H54 (cell line): Measurements from ENCODE around the gene ALDH1L2.

Experiments
- DNase-seq: peaks from one replicate; pipeline ENCODE4 v3.0.0; 2011; ENCODE audit warnings: low spot score, mixed read lengths; ENCODE audit not compliant: insufficient read length
- FAIRE-seq: peaks from 3 replicates; lab custom pipeline; 2011; peaks lifted over from hg19 to GRCh38; lab: Jason Lieb, UNC
- POLR2A ChIP-seq: IDR thresholded peaks from 2 replicates; pipeline ENCODE4 v1.6.1; 2011; ENCODE audit warnings: low read depth, mild to moderate bottlenecking, low read length

ALDH1L2 gene

DNA sequence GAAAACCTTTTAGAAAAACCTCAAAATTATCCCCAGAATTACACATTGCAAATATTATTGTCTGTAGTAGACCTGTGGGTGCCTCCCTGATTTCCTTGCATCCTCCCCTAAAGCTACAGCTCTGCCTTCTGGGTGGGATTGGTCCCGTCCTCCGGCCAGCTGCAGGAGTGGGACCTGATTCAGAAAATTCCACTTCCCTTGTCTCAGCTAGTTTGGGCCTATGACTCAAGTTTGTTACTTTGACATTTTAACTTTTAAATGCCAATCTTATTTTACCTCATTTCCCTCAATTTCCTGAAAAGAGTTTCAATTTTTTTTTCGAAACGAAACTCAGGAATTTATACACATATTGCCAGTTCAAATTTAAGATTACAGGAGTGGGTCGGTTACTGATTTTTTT lies 113.0 kb downstream of the ALDH1L2 start:
- no peak for TF ChIP-seq POLR2A
- FAIRE-seq = no peak
- DNase-seq = no peak
